ENCODE data around the gene SPG7.

Gene SPG7

GRCh38 chr16:89547291-89547690 is 39.1 kb downstream of the SPG7 start:
- Histone ChIP-seq H3K4me3 (ENCODE audit: low read depth, low read length) (no peak overlapping the region), H3K27ac (no peak overlapping the region), H3K36me3 (replicated peaks) (peaks cover 59% of the 10 kb centered on the region), H3K27me3 (replicated peaks) (no peaks in the 10 kb centered on the region)
- in situ Hi-C loops (cut with HindIII; ENCODE audit: low pct_ligation_motif_present, low sequenced_read_pairs): no loop called here
- DNase-seq: no peak
- TF ChIP-seq CTCF (IDR thresholded peaks at IDR 0.05; ENCODE audit: low read depth, low read length, missing control alignments): no peak

GRCh38 chr16:89547860-89548259 is 39.7 kb downstream of the SPG7 start:
- no peak overlapping the region for H3K4me3 ChIP-seq (ENCODE audit: low read depth, low read length)
- in situ Hi-C loops (cut with HindIII; ENCODE audit: low pct_ligation_motif_present, low sequenced_read_pairs): no loop called here
- TF ChIP-seq CTCF (IDR thresholded peaks at IDR 0.05; ENCODE audit: low read depth, low read length, missing control alignments): no peak
- DNase-seq: no peak
- peaks cover 61% of the 10 kb centered on the region for H3K36me3 ChIP-seq (replicated peaks)
- H3K27me3 ChIP-seq (replicated peaks): no peaks in the 10 kb centered on the region
- no peak overlapping the region for H3K27ac ChIP-seq

- TF ChIP-seq CTCF (IDR thresholded peaks at IDR 0.05; ENCODE audit: low read depth, low read length, missing control alignments): no peak
- Histone ChIP-seq H3K27ac (no peak overlapping the region), H3K36me3 (replicated peaks) (peaks cover 62% of the 10 kb centered on the region), H3K4me3 (ENCODE audit: low read depth, low read length) (no peak overlapping the region), H3K27me3 (replicated peaks) (no peaks in the 10 kb centered on the region)
- no peak for DNase-seq
- in situ Hi-C loops (cut with HindIII; ENCODE audit: low pct_ligation_motif_present, low sequenced_read_pairs): no loop called here
Measured at GRCh38 chr16:89548344-89549006, 40.3 kb downstream of the SPG7 start.

DNA sequence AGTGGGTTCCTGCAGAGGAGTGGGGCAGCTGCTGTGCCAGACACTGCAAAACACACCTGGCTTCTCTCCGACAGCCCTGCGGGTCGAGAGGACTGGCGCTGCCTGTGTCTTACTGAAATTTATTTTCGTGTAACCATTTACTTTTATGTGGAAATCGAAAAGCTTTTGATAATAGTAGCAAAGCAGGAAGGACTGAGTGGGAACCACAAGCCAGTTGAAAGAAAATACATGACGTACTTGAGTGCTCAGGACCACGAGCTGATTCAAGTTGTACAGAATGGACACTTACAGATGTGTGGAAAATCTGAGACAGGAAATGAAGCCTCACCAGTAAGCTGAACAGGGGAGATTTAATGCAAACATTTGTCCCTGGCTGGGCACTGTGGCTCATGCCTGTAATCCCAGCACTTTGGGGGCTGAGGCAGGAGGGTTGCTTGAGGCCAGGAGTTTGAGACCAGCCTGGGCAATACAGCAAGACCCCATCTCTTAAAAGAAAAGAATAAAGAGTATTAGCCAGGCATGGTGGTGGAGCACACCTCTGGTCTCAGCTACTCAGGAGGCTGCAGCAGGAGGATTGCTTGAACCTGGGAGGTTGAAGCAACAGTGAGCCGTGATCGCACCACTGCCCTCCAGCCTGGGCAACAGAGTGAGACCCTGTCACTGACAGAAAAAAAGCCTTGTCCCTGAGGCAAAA is 41.0 kb downstream of the SPG7 start:
- Histone ChIP-seq H3K36me3 (replicated peaks) (peaks cover 61% of the 10 kb centered on the region), H3K4me3 (ENCODE audit: low read depth, low read length) (no peak overlapping the region), H3K27ac (no peak overlapping the region), H3K27me3 (replicated peaks) (no peaks in the 10 kb centered on the region)
- no peak for DNase-seq
- no peak for TF ChIP-seq CTCF (IDR thresholded peaks at IDR 0.05; ENCODE audit: low read depth, low read length, missing control alignments)
- in situ Hi-C loops (cut with HindIII; ENCODE audit: low pct_ligation_motif_present, low sequenced_read_pairs): no loop called here

GRCh38 chr16:89550421-89551007 is 42.3 kb downstream of the SPG7 start:
- H3K4me3 ChIP-seq (ENCODE audit: low read depth, low read length): no peak overlapping the region
- TF ChIP-seq CTCF (IDR thresholded peaks at IDR 0.05; ENCODE audit: low read depth, low read length, missing control alignments): no peak
- in situ Hi-C loops (cut with HindIII; ENCODE audit: low pct_ligation_motif_present, low sequenced_read_pairs): no loop called here
- peaks cover 61% of the 10 kb centered on the region for H3K36me3 ChIP-seq (replicated peaks)
- no peak overlapping the region for H3K27ac ChIP-seq
- DNase-seq: no peak
- H3K27me3 ChIP-seq (replicated peaks): no peaks in the 10 kb centered on the region
